GM12878 (cell line): ENCODE results near the gene SLC39A11. TPM values are rescaled to one million over a fixed set of nuclear protein-coding genes. Genes with fewer than 3 reads are reported as not detected.

Experiments
- ATAC-seq: fragments of 200-7000 bp; cut with Tn5 transposase; 3 replicates; pipeline ENCODE4 v1.9.1; 2020; ENCODE audit warnings: mild to moderate bottlenecking, moderate library complexity
- BruUV-seq: library from RNA; stranded (reverse); fragments of 400-500 nt; replicated peaks from 2 replicates; lab custom pipeline; 2021; lab: Mats Ljungman, UMichigan
- CTCF ChIA-PET: fragments of 300-600 bp; sonication (Branson Sonifier 250); formaldehyde crosslinking; extraction: SDS; loops from one replicate; lab custom pipeline; 2021; ENCODE audit warnings: inconsistent platforms; lab: Yijun Ruan, JAX
- POLR2A ChIA-PET: fragments of 350-600 bp; formaldehyde crosslinking; extraction: SDS; loops from one replicate; lab custom pipeline; 2021; ENCODE audit warnings: inconsistent platforms; lab: Charles Lee
- RAD21 ChIA-PET: fragments of 300-600 bp; sonication (Branson Sonifier 250); formaldehyde crosslinking; loops from one replicate; lab custom pipeline; 2023; ENCODE audit warnings: antibody characterized with exemption; ENCODE audit not compliant: unreplicated experiment; lab: Charles Lee
- SMC1A ChIA-PET: fragments of 300-600 bp; sonication (Branson Sonifier 250); formaldehyde crosslinking; loops from one replicate; lab custom pipeline; 2023; ENCODE audit not compliant: unreplicated experiment, uncharacterized antibody; lab: Charles Lee
- DNase-seq: peaks from one replicate; pipeline ENCODE4 v3.0.0-alpha.2; 2011; ENCODE audit warnings: low read depth, low spot score
- FAIRE-seq: peaks from 3 replicates; lab custom pipeline; 2011; peaks lifted over from hg19 to GRCh38; lab: Jason Lieb, UNC
- H2AFZ ChIP-seq: 2 replicates; pipeline ENCODE4 v1.6.0; 2011; ENCODE audit warnings: low read depth, low read length, control low read depth; ENCODE audit not compliant: control insufficient read depth
- H3K27ac ChIP-seq: 2 replicates; pipeline ENCODE4 v1.5.1; 2011; ENCODE audit warnings: control low read depth; ENCODE audit not compliant: control insufficient read depth, insufficient read depth
- H3K27me3 ChIP-seq, 2 experiments: replicated peaks in 1 of 2; 2 replicates each; pipeline versions ENCODE4 v1.6.0 to v1.6.1; 2011; ENCODE audit warnings: low read length in 1 of 2; ENCODE audit not compliant: control insufficient read depth in 2 of 2, insufficient read depth in 2 of 2
- H3K36me3 ChIP-seq, 2 experiments: 2 replicates each; pipeline ENCODE4 v1.5.1; 2011; ENCODE audit warnings: low read length in 1 of 2; ENCODE audit not compliant: control insufficient read depth in 2 of 2, insufficient read depth in 2 of 2
- H3K4me1 ChIP-seq: 2 replicates; pipeline ENCODE4 v1.6.1; 2011; ENCODE audit warnings: mild to moderate bottlenecking, low read length, moderate library complexity, mixed read lengths; ENCODE audit not compliant: control insufficient read depth, insufficient read depth
- H3K4me2 ChIP-seq: 2 replicates; pipeline ENCODE4 v1.6.0; 2011; ENCODE audit warnings: control low read depth; ENCODE audit not compliant: control insufficient read depth, insufficient read depth
- H3K4me3 ChIP-seq: fragments of 200-600 bp; sonication (generic); 2 replicates; pipeline ENCODE4 v1.5.1; 2016
- H3K79me2 ChIP-seq: 2 replicates; pipeline ENCODE4 v1.6.0; 2011; ENCODE audit warnings: low read length; ENCODE audit not compliant: control insufficient read depth, insufficient read depth
- H3K9ac ChIP-seq: 2 replicates; pipeline ENCODE4 v1.8.0; 2011; ENCODE audit warnings: low read length, control low read depth, mixed read lengths; ENCODE audit not compliant: control insufficient read depth, insufficient read depth
- H3K9me3 ChIP-seq: replicated peaks from 3 replicates; pipeline ENCODE4 v1.5.1; 2011; ENCODE audit warnings: mild to moderate bottlenecking, low read length; ENCODE audit not compliant: control insufficient read depth, insufficient read depth
- H4K20me1 ChIP-seq: 2 replicates; pipeline ENCODE4 v1.6.0; 2011; ENCODE audit not compliant: control insufficient read depth, insufficient read depth
- FOS ChIP-seq: IDR thresholded peaks from 3 replicates; pipeline ENCODE4 v1.6.1; 2011; ENCODE audit warnings: borderline replicate concordance; ENCODE audit not compliant: insufficient read length; ENCODE audit errors: extremely low read depth
- FOXK2 ChIP-seq: fragments of 450-650 bp; IDR thresholded peaks from 2 replicates; pipeline ENCODE4 v1.6.1; 2017; ENCODE audit warnings: mild to moderate bottlenecking, moderate library complexity
- HCFC1 ChIP-seq: fragments of 150-350 bp; IDR thresholded peaks from 2 replicates; pipeline ENCODE4 v1.6.1; 2014; ENCODE audit warnings: low read length
- NFXL1 ChIP-seq: fragments of 450-650 bp; IDR thresholded peaks from 2 replicates; pipeline ENCODE4 v1.6.1; 2017; ENCODE audit warnings: antibody characterized with exemption, mild to moderate bottlenecking, borderline replicate concordance
- RB1 ChIP-seq: fragments of 450-650 bp; formaldehyde crosslinking; IDR thresholded peaks from 2 replicates; pipeline ENCODE4 v1.6.1; 2017; ENCODE audit warnings: mild to moderate bottlenecking, borderline replicate concordance
- WGBS: methylation state at CpG from one replicate; pipeline ENCODE4 v1.1.6; 2016; ENCODE audit warnings: low lambda C conversion rate; ENCODE audit not compliant: insufficient replicate concordance, insufficient coverage; ENCODE audit errors: missing lambda C conversion rate; 5-methylcytosine and 5-hydroxymethylcytosine counted together
- in situ Hi-C: fragments of 300-500 bp; cut with MboI; formaldehyde crosslinking; loops from 9 replicates; pipeline ENCODE4 v1.14.3; 2018; ENCODE audit warnings: mixed read lengths
- intact Hi-C: fragments of 100-400 bp; cut with micrococcal nuclease; formaldehyde crosslinking; loops from one replicate; pipeline ENCODE4 v1.14.2; 2022; ENCODE audit not compliant: unreplicated experiment
- polyA plus RNA-seq, 11 experiments: library from polyadenylated mRNA; depleted of rRNA in 4 of 11; unstranded in 6 of 11; stranded (reverse) in 5 of 11; fragments of >200 nt; fragmentation: Nextera tagmentation in 4 of 11; fragmentation: Illumina TruSeq in 1 of 11; extraction: Ambion mirVana in 4 of 11; extraction: Trizol in 1 of 11; gene quantifications; 1 replicate in 1 of 11; 2 replicates in 10 of 11; pipeline versions ENCODE4 v1.2.1 to v1.2.3, GENCODE V29; 2011 to 2016; ENCODE audit warnings: inconsistent platforms in 2 of 11, missing spikeins in 2 of 11, low read depth in 1 of 11
- total RNA-seq, 4 experiments: library from RNA; depleted of rRNA in 3 of 4; stranded (reverse); fragments of >200 nt in 3 of 4; fragmentation: Illumina TruSeq in 1 of 4; extraction: Trizol in 1 of 4; gene quantifications; 2 replicates each; pipeline versions ENCODE4 v1.2.1 to v1.2.3, GENCODE V29; 2013 to 2021
- TF ChIP-seq, protein P1 (sequence below): fragments of 150-350 bp; IDR thresholded peaks from 2 replicates; pipeline ENCODE4 v1.6.1; 2014; ENCODE audit warnings: mild to moderate bottlenecking, low read depth, low read length
- TF ChIP-seq, protein P2 (sequence below): IDR thresholded peaks from 2 replicates; pipeline ENCODE4 v1.6.1; 2012; ENCODE audit warnings: low read depth, low read length, improper control_type of control experiment
- TF ChIP-seq, protein P3 (sequence below): fragments of 450-650 bp; formaldehyde crosslinking; IDR thresholded peaks from 2 replicates; pipeline ENCODE4 v1.4.0; 2020; ENCODE audit warnings: mild to moderate bottlenecking, moderate library complexity
- TF ChIP-seq, protein P4 (sequence below): fragments of 450-650 bp; formaldehyde crosslinking; IDR thresholded peaks from 2 replicates; pipeline ENCODE4 v1.5.0; 2022; ENCODE audit warnings: mild to moderate bottlenecking, missing genetic modification characterization

The SLC39A11 gene
- total and polyA plus RNA-seq, 10 of the 15 experiments (the other 5 are each of a cell fraction or from before 2014, with no cell fraction given), result 8.6 to 23.8 (median 14.0) TPM

DNA sequence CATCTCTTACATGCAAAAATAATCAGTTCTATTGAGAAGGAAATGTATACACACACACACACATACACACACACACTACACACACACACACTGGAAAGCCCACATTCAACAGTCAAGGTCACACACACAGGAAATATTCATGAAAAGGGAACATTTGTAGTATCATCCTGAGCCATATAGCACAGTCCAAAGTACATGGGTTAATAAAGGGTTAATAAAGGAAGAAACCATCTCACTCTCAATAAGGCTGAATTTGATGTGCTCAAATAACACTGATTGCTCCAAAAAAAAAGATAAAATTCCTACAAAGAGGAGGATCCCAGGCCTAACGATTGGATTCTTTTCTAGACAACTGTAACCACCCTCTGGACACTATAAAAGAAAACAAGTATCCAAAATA, 164.7 kb downstream of the SLC39A11 start (continued):
- TF ChIP-seq, protein P1, sequence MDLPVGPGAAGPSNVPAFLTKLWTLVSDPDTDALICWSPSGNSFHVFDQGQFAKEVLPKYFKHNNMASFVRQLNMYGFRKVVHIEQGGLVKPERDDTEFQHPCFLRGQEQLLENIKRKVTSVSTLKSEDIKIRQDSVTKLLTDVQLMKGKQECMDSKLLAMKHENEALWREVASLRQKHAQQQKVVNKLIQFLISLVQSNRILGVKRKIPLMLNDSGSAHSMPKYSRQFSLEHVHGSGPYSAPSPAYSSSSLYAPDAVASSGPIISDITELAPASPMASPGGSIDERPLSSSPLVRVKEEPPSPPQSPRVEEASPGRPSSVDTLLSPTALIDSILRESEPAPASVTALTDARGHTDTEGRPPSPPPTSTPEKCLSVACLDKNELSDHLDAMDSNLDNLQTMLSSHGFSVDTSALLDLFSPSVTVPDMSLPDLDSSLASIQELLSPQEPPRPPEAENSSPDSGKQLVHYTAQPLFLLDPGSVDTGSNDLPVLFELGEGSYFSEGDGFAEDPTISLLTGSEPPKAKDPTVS, result no peak
- TF ChIP-seq, protein P2, sequence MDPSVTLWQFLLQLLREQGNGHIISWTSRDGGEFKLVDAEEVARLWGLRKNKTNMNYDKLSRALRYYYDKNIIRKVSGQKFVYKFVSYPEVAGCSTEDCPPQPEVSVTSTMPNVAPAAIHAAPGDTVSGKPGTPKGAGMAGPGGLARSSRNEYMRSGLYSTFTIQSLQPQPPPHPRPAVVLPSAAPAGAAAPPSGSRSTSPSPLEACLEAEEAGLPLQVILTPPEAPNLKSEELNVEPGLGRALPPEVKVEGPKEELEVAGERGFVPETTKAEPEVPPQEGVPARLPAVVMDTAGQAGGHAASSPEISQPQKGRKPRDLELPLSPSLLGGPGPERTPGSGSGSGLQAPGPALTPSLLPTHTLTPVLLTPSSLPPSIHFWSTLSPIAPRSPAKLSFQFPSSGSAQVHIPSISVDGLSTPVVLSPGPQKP, result no peak
- no peak for TF ChIP-seq FOS
- no peak for TF ChIP-seq HCFC1

DNA sequence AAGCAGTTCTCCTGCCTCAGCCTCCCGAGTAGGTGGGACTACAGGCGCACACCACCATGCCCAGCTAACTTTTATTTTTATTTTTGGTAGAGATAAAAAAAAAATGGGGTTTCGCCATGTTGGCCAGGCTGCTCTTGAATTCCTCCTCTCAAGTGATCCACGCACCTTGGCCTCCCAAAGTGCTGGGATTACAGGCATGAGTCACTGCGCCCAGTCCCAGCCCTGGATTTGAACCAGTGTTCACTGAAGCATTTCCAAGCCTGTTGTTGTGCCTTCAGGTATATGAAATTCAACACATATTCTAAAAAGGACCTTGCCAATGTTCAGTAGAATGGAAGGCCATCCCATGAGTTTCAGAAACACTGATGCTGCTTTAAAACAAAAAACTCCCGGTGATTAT, 165.3 kb downstream of the SLC39A11 start:
- BruUV-seq, result no TSS peak
- no peak for TF ChIP-seq HCFC1
- TF ChIP-seq, protein P3, sequence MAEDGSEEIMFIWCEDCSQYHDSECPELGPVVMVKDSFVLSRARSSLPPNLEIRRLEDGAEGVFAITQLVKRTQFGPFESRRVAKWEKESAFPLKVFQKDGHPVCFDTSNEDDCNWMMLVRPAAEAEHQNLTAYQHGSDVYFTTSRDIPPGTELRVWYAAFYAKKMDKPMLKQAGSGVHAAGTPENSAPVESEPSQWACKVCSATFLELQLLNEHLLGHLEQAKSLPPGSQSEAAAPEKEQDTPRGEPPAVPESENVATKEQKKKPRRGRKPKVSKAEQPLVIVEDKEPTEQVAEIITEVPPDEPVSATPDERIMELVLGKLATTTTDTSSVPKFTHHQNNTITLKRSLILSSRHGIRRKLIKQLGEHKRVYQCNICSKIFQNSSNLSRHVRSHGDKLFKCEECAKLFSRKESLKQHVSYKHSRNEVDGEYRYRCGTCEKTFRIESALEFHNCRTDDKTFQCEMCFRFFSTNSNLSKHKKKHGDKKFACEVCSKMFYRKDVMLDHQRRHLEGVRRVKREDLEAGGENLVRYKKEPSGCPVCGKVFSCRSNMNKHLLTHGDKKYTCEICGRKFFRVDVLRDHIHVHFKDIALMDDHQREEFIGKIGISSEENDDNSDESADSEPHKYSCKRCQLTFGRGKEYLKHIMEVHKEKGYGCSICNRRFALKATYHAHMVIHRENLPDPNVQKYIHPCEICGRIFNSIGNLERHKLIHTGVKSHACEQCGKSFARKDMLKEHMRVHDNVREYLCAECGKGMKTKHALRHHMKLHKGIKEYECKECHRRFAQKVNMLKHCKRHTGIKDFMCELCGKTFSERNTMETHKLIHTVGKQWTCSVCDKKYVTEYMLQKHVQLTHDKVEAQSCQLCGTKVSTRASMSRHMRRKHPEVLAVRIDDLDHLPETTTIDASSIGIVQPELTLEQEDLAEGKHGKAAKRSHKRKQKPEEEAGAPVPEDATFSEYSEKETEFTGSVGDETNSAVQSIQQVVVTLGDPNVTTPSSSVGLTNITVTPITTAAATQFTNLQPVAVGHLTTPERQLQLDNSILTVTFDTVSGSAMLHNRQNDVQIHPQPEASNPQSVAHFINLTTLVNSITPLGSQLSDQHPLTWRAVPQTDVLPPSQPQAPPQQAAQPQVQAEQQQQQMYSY (CRISPR knock-in tag), result no peak
- no peak for TF ChIP-seq NFXL1
- no peak for TF ChIP-seq FOXK2
- TF ChIP-seq, protein P4, sequence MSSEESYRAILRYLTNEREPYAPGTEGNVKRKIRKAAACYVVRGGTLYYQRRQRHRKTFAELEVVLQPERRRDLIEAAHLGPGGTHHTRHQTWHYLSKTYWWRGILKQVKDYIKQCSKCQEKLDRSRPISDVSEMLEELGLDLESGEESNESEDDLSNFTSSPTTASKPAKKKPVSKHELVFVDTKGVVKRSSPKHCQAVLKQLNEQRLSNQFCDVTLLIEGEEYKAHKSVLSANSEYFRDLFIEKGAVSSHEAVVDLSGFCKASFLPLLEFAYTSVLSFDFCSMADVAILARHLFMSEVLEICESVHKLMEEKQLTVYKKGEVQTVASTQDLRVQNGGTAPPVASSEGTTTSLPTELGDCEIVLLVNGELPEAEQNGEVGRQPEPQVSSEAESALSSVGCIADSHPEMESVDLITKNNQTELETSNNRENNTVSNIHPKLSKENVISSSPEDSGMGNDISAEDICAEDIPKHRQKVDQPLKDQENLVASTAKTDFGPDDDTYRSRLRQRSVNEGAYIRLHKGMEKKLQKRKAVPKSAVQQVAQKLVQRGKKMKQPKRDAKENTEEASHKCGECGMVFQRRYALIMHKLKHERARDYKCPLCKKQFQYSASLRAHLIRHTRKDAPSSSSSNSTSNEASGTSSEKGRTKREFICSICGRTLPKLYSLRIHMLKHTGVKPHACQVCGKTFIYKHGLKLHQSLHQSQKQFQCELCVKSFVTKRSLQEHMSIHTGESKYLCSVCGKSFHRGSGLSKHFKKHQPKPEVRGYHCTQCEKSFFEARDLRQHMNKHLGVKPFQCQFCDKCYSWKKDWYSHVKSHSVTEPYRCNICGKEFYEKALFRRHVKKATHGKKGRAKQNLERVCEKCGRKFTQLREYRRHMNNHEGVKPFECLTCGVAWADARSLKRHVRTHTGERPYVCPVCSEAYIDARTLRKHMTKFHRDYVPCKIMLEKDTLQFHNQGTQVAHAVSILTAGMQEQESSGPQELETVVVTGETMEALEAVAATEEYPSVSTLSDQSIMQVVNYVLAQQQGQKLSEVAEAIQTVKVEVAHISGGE (CRISPR knock-in tag), result no peak
- no peak for TF ChIP-seq RB1
- Histone ChIP-seq H3K27ac (no peak overlapping the region), H3K9me3 (no peaks in the 10 kb centered on the region), H2AFZ (no peak overlapping the region), H3K36me3 (no peaks in the 10 kb centered on the region; a peak in 1 of 4 replicates), H3K27me3 (no peaks in the 10 kb centered on the region), H3K9ac (no peak overlapping the region), H3K4me2 (no peak overlapping the region), H3K79me2 (no peaks in the 10 kb centered on the region; the same call in 1 of the 2 replicates), H4K20me1 (no peaks in the 10 kb centered on the region), H3K4me3 (no peak overlapping the region), H3K4me1 (peaks cover 6% of the 10 kb centered on the region; the same call in 1 of the 2 replicates)
- intact Hi-C loops, result no loop called here
- in situ Hi-C loops, result no loop called here
- SMC1A ChIA-PET, result no interaction called here
- DNase-seq (no peak), FAIRE-seq (no peak), ATAC-seq (no peak)
- POLR2A ChIA-PET, result interaction anchor here (1.1 kb wide), 1 partner anchor 30 kb away, joined by 3 read pairs; no protein-coding TSS in a partner anchor
- RAD21 ChIA-PET, result no interaction called here
- CTCF ChIA-PET, result no interaction called here
- 97% methylated on average over 6 of the region's 6 CpGs for WGBS
